ENCODE measurements around the gene TBC1D14. TPM values are rescaled to one million over a fixed set of nuclear protein-coding genes. Genes with fewer than 3 reads are reported as not detected.

Gene TBC1D14
- total RNA-seq, 1 donor from 2014 or later = 33.2 TPM

DNA sequence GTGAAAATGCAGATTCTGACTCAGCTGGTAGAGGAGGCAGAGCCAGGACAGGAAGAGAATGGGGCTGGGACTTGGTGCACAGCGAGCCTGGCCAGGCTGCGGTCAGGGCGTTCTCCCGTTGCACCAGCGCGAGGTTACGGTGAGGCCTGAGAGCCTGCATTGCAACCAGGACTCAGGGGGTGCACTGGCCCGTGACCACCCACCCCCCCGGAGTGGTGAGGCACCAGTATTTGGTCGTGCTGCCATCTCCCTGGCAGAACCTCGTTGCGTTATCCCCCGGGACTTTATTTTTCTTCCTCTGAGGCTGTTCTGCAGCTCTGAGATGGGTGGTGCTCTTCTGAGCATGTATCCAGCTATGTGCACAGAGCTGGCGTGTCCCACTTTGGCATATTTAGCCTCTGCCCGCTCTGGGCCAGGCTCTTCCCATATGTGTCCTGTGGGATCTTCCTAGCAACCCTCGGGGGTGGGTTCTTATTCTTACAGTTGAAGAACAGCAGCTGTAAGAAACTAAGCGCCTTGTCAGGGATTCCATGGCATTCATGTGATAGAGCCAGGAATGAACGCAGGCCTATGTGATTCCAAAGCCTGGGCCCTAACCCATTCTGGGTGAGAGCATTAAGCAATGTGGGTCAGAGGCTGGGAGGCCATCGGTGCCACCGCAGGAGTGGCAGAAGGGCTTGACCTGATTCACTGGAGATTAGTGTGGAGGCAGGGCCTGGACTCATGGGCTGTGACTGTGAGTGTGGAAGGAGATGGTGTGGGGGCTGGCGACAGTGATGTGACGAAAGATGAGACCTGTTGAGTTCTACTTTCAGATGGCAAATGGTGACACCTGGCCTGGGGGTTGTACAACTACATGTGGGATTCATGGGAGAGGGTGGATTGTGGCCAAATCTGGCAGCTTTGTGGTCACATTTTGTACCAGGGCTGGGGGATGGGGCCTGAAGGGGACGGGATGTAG, 136.6 kb downstream of the TBC1D14 start:
- no peaks in the 10 kb centered on the region for H3K9me3 Mint-ChIP-seq (ENCODE audit: unreplicated experiment)
- DNase-seq (ENCODE audit: extremely low spot score, unreplicated experiment) = no peak
- TF ChIP-seq, protein P1, sequence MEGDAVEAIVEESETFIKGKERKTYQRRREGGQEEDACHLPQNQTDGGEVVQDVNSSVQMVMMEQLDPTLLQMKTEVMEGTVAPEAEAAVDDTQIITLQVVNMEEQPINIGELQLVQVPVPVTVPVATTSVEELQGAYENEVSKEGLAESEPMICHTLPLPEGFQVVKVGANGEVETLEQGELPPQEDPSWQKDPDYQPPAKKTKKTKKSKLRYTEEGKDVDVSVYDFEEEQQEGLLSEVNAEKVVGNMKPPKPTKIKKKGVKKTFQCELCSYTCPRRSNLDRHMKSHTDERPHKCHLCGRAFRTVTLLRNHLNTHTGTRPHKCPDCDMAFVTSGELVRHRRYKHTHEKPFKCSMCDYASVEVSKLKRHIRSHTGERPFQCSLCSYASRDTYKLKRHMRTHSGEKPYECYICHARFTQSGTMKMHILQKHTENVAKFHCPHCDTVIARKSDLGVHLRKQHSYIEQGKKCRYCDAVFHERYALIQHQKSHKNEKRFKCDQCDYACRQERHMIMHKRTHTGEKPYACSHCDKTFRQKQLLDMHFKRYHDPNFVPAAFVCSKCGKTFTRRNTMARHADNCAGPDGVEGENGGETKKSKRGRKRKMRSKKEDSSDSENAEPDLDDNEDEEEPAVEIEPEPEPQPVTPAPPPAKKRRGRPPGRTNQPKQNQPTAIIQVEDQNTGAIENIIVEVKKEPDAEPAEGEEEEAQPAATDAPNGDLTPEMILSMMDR (IDR thresholded peaks at IDR 0.05) = no peak
- H3K27ac Mint-ChIP-seq (ENCODE audit: unreplicated experiment) = no peak overlapping the region
- peaks cover 3% of the 10 kb centered on the region for H3K36me3 Mint-ChIP-seq (ENCODE audit: unreplicated experiment)
- no peak overlapping the region for H3K4me3 Mint-ChIP-seq (ENCODE audit: unreplicated experiment)
- H3K27me3 Mint-ChIP-seq (ENCODE audit: unreplicated experiment) = no peaks in the 10 kb centered on the region
- H3K4me1 Mint-ChIP-seq (ENCODE audit: unreplicated experiment) = peaks cover 41% of the 10 kb centered on the region

DNA sequence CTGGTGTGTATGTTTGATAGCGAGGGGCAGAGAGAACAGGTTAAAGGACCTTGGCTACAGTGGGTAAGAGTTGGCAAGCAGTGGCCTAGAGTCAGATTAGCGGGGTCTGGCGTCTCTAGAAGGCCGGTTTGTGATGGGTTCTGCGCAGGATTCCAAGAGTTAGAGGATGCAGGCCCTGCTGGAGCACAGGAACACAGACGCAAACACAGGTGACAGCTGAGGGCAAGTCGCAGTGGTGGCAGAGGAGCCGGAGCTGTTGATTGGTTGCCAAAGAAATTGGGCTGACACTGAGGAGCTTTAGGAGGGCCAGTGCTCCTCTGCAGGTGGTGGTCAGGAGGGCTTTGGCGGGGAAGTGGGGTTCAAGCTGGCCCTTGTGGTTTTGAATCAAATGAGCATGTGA, 137.3 kb downstream of the TBC1D14 start:
- Mint-ChIP-seq H3K4me1 (ENCODE audit: unreplicated experiment) (peaks cover 35% of the 10 kb centered on the region), H3K36me3 (ENCODE audit: unreplicated experiment) (no peaks in the 10 kb centered on the region), H3K9me3 (ENCODE audit: unreplicated experiment) (no peaks in the 10 kb centered on the region), H3K4me3 (ENCODE audit: unreplicated experiment) (no peak overlapping the region), H3K27me3 (ENCODE audit: unreplicated experiment) (no peaks in the 10 kb centered on the region), H3K27ac (ENCODE audit: unreplicated experiment) (no peak overlapping the region)
- DNase-seq (ENCODE audit: extremely low spot score, unreplicated experiment) = no peak
- TF ChIP-seq, protein P1 (IDR thresholded peaks at IDR 0.05) = no peak

DNA sequence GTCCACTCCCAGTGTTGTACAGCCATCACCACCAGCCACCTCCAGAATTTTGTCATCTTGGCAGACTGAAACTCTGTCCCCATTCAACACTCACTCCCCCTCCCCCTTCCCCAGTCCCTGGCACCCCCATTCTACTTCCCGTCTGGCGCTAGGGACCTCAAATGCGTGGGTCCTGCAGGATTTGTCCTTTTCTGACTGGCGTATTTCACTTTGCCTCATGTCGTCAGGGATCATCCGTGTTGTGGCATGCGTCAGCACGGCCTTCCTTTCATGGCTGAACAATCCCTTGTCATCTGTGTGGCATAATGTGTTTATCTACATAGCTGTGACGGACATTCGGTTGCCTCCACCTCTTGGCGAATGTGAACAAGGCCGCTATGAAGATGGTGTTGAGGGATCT, 139.0 kb downstream of the TBC1D14 start:
- Mint-ChIP-seq H3K27ac (ENCODE audit: unreplicated experiment) (no peak overlapping the region), H3K36me3 (ENCODE audit: unreplicated experiment) (no peaks in the 10 kb centered on the region), H3K4me3 (ENCODE audit: unreplicated experiment) (no peak overlapping the region), H3K9me3 (ENCODE audit: unreplicated experiment) (no peaks in the 10 kb centered on the region), H3K4me1 (ENCODE audit: unreplicated experiment) (peaks cover 30% of the 10 kb centered on the region), H3K27me3 (ENCODE audit: unreplicated experiment) (no peaks in the 10 kb centered on the region)
- TF ChIP-seq, protein P1 (IDR thresholded peaks at IDR 0.05) = no peak
- DNase-seq (ENCODE audit: extremely low spot score, unreplicated experiment) = no peak

DNA sequence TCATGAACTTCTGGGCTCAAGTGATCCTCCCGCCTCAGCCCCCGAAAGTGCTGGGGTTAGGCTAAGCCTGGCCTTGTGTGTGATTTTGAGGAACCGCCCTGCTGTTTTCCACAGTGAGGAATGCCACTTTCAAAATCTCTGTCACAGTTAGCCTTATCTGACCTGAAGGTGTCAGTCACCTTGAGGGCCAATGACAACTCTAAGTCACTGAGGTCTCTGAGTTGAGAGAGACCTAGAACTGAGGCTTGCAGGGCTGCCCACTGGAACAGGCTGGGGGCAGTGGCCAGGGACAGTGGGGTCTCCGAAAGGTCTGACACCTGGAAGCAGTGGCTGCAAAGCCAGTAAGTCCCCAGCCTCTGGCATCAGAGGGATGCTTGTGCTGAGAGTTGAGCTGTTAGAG, 139.7 kb downstream of the TBC1D14 start:
- Mint-ChIP-seq H3K27me3 (ENCODE audit: unreplicated experiment) (no peaks in the 10 kb centered on the region), H3K27ac (ENCODE audit: unreplicated experiment) (no peak overlapping the region), H3K4me3 (ENCODE audit: unreplicated experiment) (no peak overlapping the region), H3K36me3 (ENCODE audit: unreplicated experiment) (peaks cover 4% of the 10 kb centered on the region), H3K9me3 (ENCODE audit: unreplicated experiment) (no peaks in the 10 kb centered on the region), H3K4me1 (ENCODE audit: unreplicated experiment) (peaks cover 28% of the 10 kb centered on the region)
- no peak for DNase-seq (ENCODE audit: extremely low spot score, unreplicated experiment)
- TF ChIP-seq, protein P1 (IDR thresholded peaks at IDR 0.05) = no peak

DNA sequence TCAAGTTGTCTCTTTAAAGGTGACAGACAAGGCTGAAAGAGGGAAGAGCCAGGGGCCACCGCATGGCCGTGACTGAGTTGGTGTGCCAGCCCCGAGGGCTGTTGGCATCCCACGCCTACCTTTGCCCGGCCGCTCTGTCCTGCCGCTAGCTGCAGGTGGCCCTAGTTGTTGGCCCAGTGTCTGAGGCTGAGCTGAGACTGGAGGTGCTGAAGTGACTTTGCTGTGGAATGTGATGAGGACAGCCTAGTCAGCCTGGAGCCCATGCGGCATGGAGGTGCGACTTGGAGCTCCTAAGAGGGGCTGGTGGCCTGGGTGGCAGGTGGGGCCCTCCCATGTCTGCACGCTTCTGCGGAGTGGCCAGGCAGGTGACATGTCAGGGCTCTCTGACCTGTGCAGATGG, 140.1 kb downstream of the TBC1D14 start:
- Mint-ChIP-seq H3K9me3 (ENCODE audit: unreplicated experiment) (no peaks in the 10 kb centered on the region), H3K36me3 (ENCODE audit: unreplicated experiment) (peaks cover 8% of the 10 kb centered on the region), H3K27ac (ENCODE audit: unreplicated experiment) (no peak overlapping the region), H3K27me3 (ENCODE audit: unreplicated experiment) (no peaks in the 10 kb centered on the region), H3K4me1 (ENCODE audit: unreplicated experiment) (peaks cover 24% of the 10 kb centered on the region), H3K4me3 (ENCODE audit: unreplicated experiment) (no peak overlapping the region)
- no peak for DNase-seq (ENCODE audit: extremely low spot score, unreplicated experiment)
- TF ChIP-seq, protein P1 (IDR thresholded peaks at IDR 0.05) = no peak

Data from osteocyte (in vitro differentiated cells).